HCT116 (cell line): ENCODE measurements around the gene COL23A1. TPM values are rescaled to one million over a fixed set of nuclear protein-coding genes. Genes with fewer than 3 reads are reported as not detected.

Experiments used
- ATAC-seq: fragments of 200-7000 bp; cut with Tn5 transposase; 2 replicates; pipeline ENCODE4 v1.9.1; 2020; ENCODE audit warnings: mild to moderate bottlenecking, moderate library complexity
- BruUV-seq: library from RNA; stranded (reverse); fragments of 400-500 nt; replicated peaks from 2 replicates; lab custom pipeline; 2021; lab: Mats Ljungman, UMichigan
- CTCF ChIA-PET: fragments of 300-600 bp; sonication (Branson Sonifier 250); formaldehyde crosslinking; loops from one replicate; lab custom pipeline; 2021; ENCODE audit warnings: antibody characterized with exemption; lab: Charles Lee
- POLR2A ChIA-PET: fragments of 300-600, 350-600 bp; sonication (Branson Sonifier 250); formaldehyde crosslinking; loops from one replicate; lab custom pipeline; 2021; ENCODE audit warnings: antibody characterized with exemption; lab: Charles Lee
- RAD21 ChIA-PET, 2 experiments: fragments of 300-600 bp; sonication (Branson Sonifier 250); formaldehyde crosslinking; loops; one replicate each; lab custom pipeline; 2023; ENCODE audit warnings: low total read pairs in 2 of 2; ENCODE audit not compliant: uncharacterized antibody in 2 of 2, unreplicated experiment in 2 of 2, low non-redundant PET in 1 of 2; lab: Charles Lee
- DNase-seq: peaks from one replicate; pipeline ENCODE4 v3.0.0-alpha.2; 2010; ENCODE audit warnings: low read depth, low spot score
- H2AFZ ChIP-seq: fragments of 200-600 bp; shearing (Covaris generic), sonication (generic); 2 replicates; pipeline ENCODE4 v1.6.1; 2017; ENCODE audit warnings: low read depth, mixed run types, mixed read lengths, antibody characterized with exemption, low read length; ENCODE audit not compliant: poor library complexity, severe bottlenecking
- H3K27ac ChIP-seq: 2 replicates; pipeline ENCODE4 v1.5.1; 2012; ENCODE audit warnings: low read depth, low read length
- H3K27me3 ChIP-seq: fragments of 200-600 bp; sonication (generic); 2 replicates; pipeline ENCODE4 v1.6.1; 2016; ENCODE audit warnings: mixed run types, low read length, mixed read lengths; ENCODE audit not compliant: insufficient read depth
- H3K36me3 ChIP-seq, 2 experiments: fragments of 200-500 bp in 1 of 2; fragments of 200-600 bp in 1 of 2; sonication (Bioruptor generic) in 1 of 2; sonication (generic) in 1 of 2; 2 replicates each; pipeline versions ENCODE4 v1.5.1 to v1.6.1; 2014 to 2016; ENCODE audit warnings: low read length in 2 of 2, inconsistent platforms in 1 of 2, mixed read lengths in 1 of 2, mixed run types in 1 of 2; ENCODE audit not compliant: insufficient read depth in 2 of 2, control insufficient read depth in 1 of 2
- H3K4me1 ChIP-seq, 2 experiments: fragments of 200-600 bp in 1 of 2; sonication (generic) in 1 of 2; 2 replicates each; pipeline versions ENCODE4 v1.5.1 to v1.6.1; 2012 to 2017; ENCODE audit warnings: low read length in 2 of 2, inconsistent platforms in 1 of 2, mild to moderate bottlenecking in 1 of 2, mixed read lengths in 1 of 2, mixed run types in 1 of 2, moderate library complexity in 1 of 2; ENCODE audit not compliant: insufficient read depth in 2 of 2, control insufficient read depth in 1 of 2
- H3K4me2 ChIP-seq: fragments of 200-600 bp; sonication (generic); 2 replicates; pipeline ENCODE4 v1.6.1; 2017; ENCODE audit warnings: mixed run types, low read length, mixed read lengths
- H3K4me3 ChIP-seq, 2 experiments: fragments of 200-600 bp in 1 of 2; sonication (generic) in 1 of 2; replicated peaks in 1 of 2; 2 replicates each; pipeline ENCODE4 v1.5.1; 2011 to 2016; ENCODE audit warnings: low read length in 2 of 2, control low read depth in 1 of 2, low read depth in 1 of 2, mild to moderate bottlenecking in 1 of 2, mixed read lengths in 1 of 2, mixed run types in 1 of 2
- H3K79me2 ChIP-seq: fragments of 200-600 bp; sonication (generic); 2 replicates; pipeline ENCODE4 v1.6.1; 2017; ENCODE audit warnings: mild to moderate bottlenecking, mixed run types, low read length, moderate library complexity, mixed read lengths; ENCODE audit not compliant: insufficient read depth
- H3K9ac ChIP-seq: fragments of 200-600 bp; sonication (generic); 2 replicates; pipeline ENCODE4 v1.6.1; 2016; ENCODE audit warnings: low read length, mixed read lengths
- H3K9me2 ChIP-seq: fragments of 200-600 bp; sonication (generic), shearing (Covaris generic); 2 replicates; pipeline ENCODE4 v1.6.1; 2017; ENCODE audit warnings: mixed run types, mild to moderate bottlenecking, moderate library complexity; ENCODE audit not compliant: insufficient read depth
- H3K9me3 ChIP-seq, 2 experiments: fragments of 200-500 bp in 1 of 2; fragments of 200-600 bp in 1 of 2; sonication (Bioruptor generic) in 1 of 2; sonication (generic) in 1 of 2; 2 replicates each; pipeline ENCODE4 v1.6.1; 2014 to 2017; ENCODE audit warnings: low read length in 2 of 2, mixed read lengths in 2 of 2, inconsistent platforms in 1 of 2, low read depth in 1 of 2, mild to moderate bottlenecking in 1 of 2, mixed run types in 1 of 2, moderate library complexity in 1 of 2; ENCODE audit not compliant: control insufficient read depth in 1 of 2, insufficient read depth in 1 of 2
- H4K20me1 ChIP-seq: fragments of 200-600 bp; sonication (generic), shearing (Covaris generic); 2 replicates; pipeline ENCODE4 v1.6.1; 2017; ENCODE audit warnings: mixed run types, mild to moderate bottlenecking, moderate library complexity; ENCODE audit not compliant: insufficient read depth
- ATF3 ChIP-seq: IDR thresholded peaks from 2 replicates; pipeline ENCODE4 v1.6.1; 2012
- CBX3 ChIP-seq: IDR thresholded peaks from 2 replicates; pipeline ENCODE4 v1.6.1; 2012; ENCODE audit warnings: low read depth
- CEBPB ChIP-seq: IDR thresholded peaks from 2 replicates; pipeline ENCODE4 v1.6.1; 2012; ENCODE audit warnings: low read depth
- CTCF ChIP-seq, 3 experiments: fragments of 200-600 bp in 1 of 3; sonication (generic) in 1 of 3; IDR thresholded peaks in 2 of 3; conservative IDR thresholded peaks in 1 of 3; 2 replicates each; pipeline ENCODE4 v1.5.1; 2012 to 2017; ENCODE audit warnings: low read depth in 2 of 3, low read length in 2 of 3, antibody characterized with exemption in 1 of 3, borderline replicate concordance in 1 of 3, control low read depth in 1 of 3, mild to moderate bottlenecking in 1 of 3, mixed read lengths in 1 of 3, mixed run types in 1 of 3, moderate library complexity in 1 of 3; ENCODE audit not compliant: insufficient read depth in 1 of 3
- EGR1 ChIP-seq: IDR thresholded peaks from 2 replicates; pipeline ENCODE4 v1.6.1; 2012; ENCODE audit warnings: low read depth
- ELF1 ChIP-seq: IDR thresholded peaks from 2 replicates; pipeline ENCODE4 v1.6.1; 2012; ENCODE audit warnings: low read depth, borderline replicate concordance
- MAX ChIP-seq: IDR thresholded peaks from 2 replicates; pipeline ENCODE4 v1.6.1; 2012
- POLR2AphosphoS5 ChIP-seq: IDR thresholded peaks from 2 replicates; pipeline ENCODE4 v1.6.1; 2011; ENCODE audit warnings: mild to moderate bottlenecking, low read depth, low read length, moderate library complexity
- RAD21 ChIP-seq: IDR thresholded peaks from 2 replicates; pipeline ENCODE4 v1.6.1; 2012; ENCODE audit warnings: low read depth, mild to moderate bottlenecking
- SP1 ChIP-seq: IDR thresholded peaks from 2 replicates; pipeline ENCODE4 v1.6.1; 2012; ENCODE audit warnings: low read depth
- TCF7L2 ChIP-seq: IDR thresholded peaks from 2 replicates; pipeline ENCODE4 v1.7.0; 2011; ENCODE audit warnings: borderline replicate concordance, inconsistent platforms; ENCODE audit not compliant: insufficient read depth, insufficient read length; ENCODE audit errors: extremely low read depth
- YY1 ChIP-seq: IDR thresholded peaks from 2 replicates; pipeline ENCODE4 v1.6.1; 2011; ENCODE audit warnings: low read length, low read depth, moderate library complexity, mild to moderate bottlenecking; ENCODE audit not compliant: insufficient replicate concordance; ENCODE audit errors: extremely low read depth
- ZBTB33 ChIP-seq: IDR thresholded peaks from 2 replicates; pipeline ENCODE4 v1.6.1; 2011; ENCODE audit warnings: mild to moderate bottlenecking, low read length, moderate library complexity; ENCODE audit not compliant: insufficient replicate concordance; ENCODE audit errors: extremely low read depth
- ZFX ChIP-seq: fragments of 450-650 bp; IDR thresholded peaks from 2 replicates; pipeline ENCODE4 v1.6.1; 2017
- ZNF274 ChIP-seq: fragments of 200-500 bp; sonication (Bioruptor generic); IDR thresholded peaks from 2 replicates; pipeline ENCODE4 v1.6.1; 2014; ENCODE audit warnings: mild to moderate bottlenecking, low read depth, low read length, inconsistent platforms
- intact Hi-C: fragments of 100-400 bp; cut with micrococcal nuclease; formaldehyde crosslinking; loops from 2 replicates; pipeline ENCODE4 v1.10.0; 2022
- total RNA-seq: library from RNA; stranded (reverse); gene quantifications from one replicate; pipeline ENCODE4 v1.2.1, GENCODE V29; 2021; ENCODE audit not compliant: unreplicated experiment

The COL23A1 gene
- total RNA-seq, 1 experiment from 2014 or later, result not detected

GRCh38 chr5:178544166-178544834 is 45.9 kb downstream of the COL23A1 start:
- intact Hi-C loops, result no loop called here
- H3K27ac ChIP-seq, result no peak overlapping the region
- DNase-seq, result no peak
- no peaks in the 10 kb centered on the region for H3K9me2 ChIP-seq
- H2AFZ ChIP-seq, result no peak overlapping the region
- RAD21 ChIA-PET, result no interaction called here
- no peaks in the 10 kb centered on the region for H3K27me3 ChIP-seq
- no peaks in the 10 kb centered on the region for H3K36me3 ChIP-seq
- H3K4me3 ChIP-seq, result no peak overlapping the region
- no peak overlapping the region for H3K4me2 ChIP-seq
- POLR2A ChIA-PET, result no interaction called here
- CTCF ChIA-PET, result no interaction called here
- no peaks in the 10 kb centered on the region for H4K20me1 ChIP-seq
- no peaks in the 10 kb centered on the region for H3K79me2 ChIP-seq
- H3K9me3 ChIP-seq, result no peaks in the 10 kb centered on the region
- H3K9ac ChIP-seq, result no peak overlapping the region
- BruUV-seq, result no TSS peak
- H3K4me1 ChIP-seq, result no peaks in the 10 kb centered on the region
- TF ChIP-seq ZFX (no peak), ZBTB33 (no peak), ZNF274 (no peak), TCF7L2 (no peak), CBX3 (no peak), RAD21 (no peak), MAX (no peak), CTCF (IDR thresholded peaks at IDR 0.05 in 2 of 3, conservative IDR thresholded peaks at IDR 0.05 in 1 of 3; ENCODE audit: borderline replicate concordance in 1 of 3, insufficient read depth in 1 of 3, low read depth in 2 of 3, low read length in 2 of 3) (no peak), ATF3 (no peak), POLR2AphosphoS5 (no peak), EGR1 (no peak), YY1 (no peak), SP1 (no peak), ELF1 (no peak), CEBPB (no peak)
- no peak for ATAC-seq
